CD8-positive, alpha-beta memory T cell (primary cell): ENCODE data around the gene DOLPP1. TPM values are rescaled to one million over a fixed set of nuclear protein-coding genes. Genes with fewer than 3 reads are reported as not detected.

Experiments used
- CTCF ChIA-PET: fragments of 350-600 bp; sonication (Branson Sonifier 250); formaldehyde crosslinking; loops from one replicate; lab custom pipeline; 2021; ENCODE audit warnings: antibody characterized with exemption; lab: Charles Lee
- POLR2A ChIA-PET: fragments of 350-600 bp; sonication (Branson Sonifier 250); formaldehyde crosslinking; loops from one replicate; lab custom pipeline; 2021; ENCODE audit warnings: antibody characterized with exemption; lab: Charles Lee
- DNase-seq, 5 donors: peaks; one replicate each; pipeline versions ENCODE4 v3.0.0 to v3.0.0-alpha.2; 2020 to 2022; ENCODE audit warnings: mixed read lengths in 1 of 5
- H3K27ac ChIP-seq: one replicate; pipeline ENCODE4 v1.7.0; 2013; ENCODE audit warnings: low read depth, mild to moderate bottlenecking, low read length, moderate library complexity
- H3K27me3 ChIP-seq: 2 replicates; pipeline ENCODE4 v1.7.0; 2013; ENCODE audit warnings: low read length, mild to moderate bottlenecking; ENCODE audit not compliant: insufficient read depth, poor library complexity, severe bottlenecking
- H3K36me3 ChIP-seq: 2 replicates; pipeline ENCODE4 v1.7.0; 2013; ENCODE audit warnings: mild to moderate bottlenecking, low read length, moderate library complexity; ENCODE audit not compliant: insufficient read depth
- H3K4me1 ChIP-seq: 2 replicates; pipeline ENCODE4 v1.7.0; 2013; ENCODE audit warnings: mild to moderate bottlenecking, low read length, moderate library complexity; ENCODE audit not compliant: insufficient read depth
- H3K4me3 ChIP-seq: 2 replicates; pipeline ENCODE4 v1.7.0; 2013; ENCODE audit warnings: mild to moderate bottlenecking, low read length
- H3K9me3 ChIP-seq: 2 replicates; pipeline ENCODE4 v1.7.0; 2013; ENCODE audit warnings: mild to moderate bottlenecking, low read length
- H3K27ac Mint-ChIP-seq, 8 donors: one replicate each; pipeline ENCODE4 v1.8.0; 2020 to 2021; ENCODE audit warnings: mixed read lengths in 8 of 8, mild to moderate bottlenecking in 6 of 8, inconsistent platforms in 3 of 8, moderate library complexity in 3 of 8
- H3K27me3 Mint-ChIP-seq, 2 donors: one replicate each; pipeline ENCODE4 v1.8.0; 2020 to 2021; ENCODE audit warnings: mixed read lengths in 2 of 2, mild to moderate bottlenecking in 1 of 2, moderate library complexity in 1 of 2
- H3K36me3 Mint-ChIP-seq, 3 donors: one replicate each; pipeline ENCODE4 v1.8.0; 2020 to 2021; ENCODE audit warnings: mixed read lengths in 3 of 3, inconsistent platforms in 1 of 3, mild to moderate bottlenecking in 1 of 3
- H3K4me1 Mint-ChIP-seq, 3 donors: one replicate each; pipeline ENCODE4 v1.8.0; 2020 to 2021; ENCODE audit warnings: mixed read lengths in 3 of 3, inconsistent platforms in 1 of 3, mild to moderate bottlenecking in 1 of 3
- H3K4me3 Mint-ChIP-seq, 7 donors: one replicate each; pipeline ENCODE4 v1.8.0; 2020 to 2021; ENCODE audit warnings: mixed read lengths in 7 of 7, mild to moderate bottlenecking in 6 of 7, moderate library complexity in 4 of 7, inconsistent platforms in 2 of 7
- H3K9me3 Mint-ChIP-seq, 5 donors: one replicate each; pipeline ENCODE4 v1.8.0; 2020 to 2022; ENCODE audit warnings: mixed read lengths in 5 of 5, mild to moderate bottlenecking in 3 of 5, moderate library complexity in 2 of 5, inconsistent platforms in 1 of 5
- polyA plus RNA-seq: library from polyadenylated mRNA; unstranded; fragments of 300-500 nt; fragmentation: Illumina TruSeq; gene quantifications from one replicate; pipeline ENCODE4 v1.2.3, GENCODE V29; 2021
- total RNA-seq, 2 experiments: library from RNA; stranded (reverse); gene quantifications; one replicate each; pipeline ENCODE4 v1.2.3, GENCODE V29; 2021

DOLPP1 gene
- total and polyA plus RNA-seq, 3 experiments from 2014 or later = 15.3 to 30.2 (median 27.8) TPM

GRCh38 chr9:129081388-129081904 is 535 bp downstream of the DOLPP1 start:
- H3K27ac ChIP-seq = peak overlapping the region; percentile 81
- Mint-ChIP-seq H3K9me3 (peaks cover 0 to 3% (median 0%) of the 10 kb centered on the region in 5 donors), H3K4me3 (peak overlapping the region; percentile 88 to 96 (median 92)), H3K36me3 (peaks cover 0 to 28% (median 3%) of the 10 kb centered on the region in 3 donors), H3K27ac (peak overlapping the region in 6 of 8 donors; percentile 41 to 96 (median 80)), H3K4me1 (peaks cover 17 to 31% (median 23%) of the 10 kb centered on the region in 3 donors), H3K27me3 (peaks cover 0 to 3% of the 10 kb centered on the region in 2 donors)
- H3K36me3 ChIP-seq = peaks cover 15% of the 10 kb centered on the region
- POLR2A ChIA-PET = interaction anchor here (0.6 to 1.8 kb wide), 7 partner anchors 16 to 357 kb away, joined by 3 to 8 read pairs (median 4); partner anchors contain the start of genes ENDOG, PTPA, SH3GLB2 and ZDHHC12
- H3K4me1 ChIP-seq = peaks cover 23% of the 10 kb centered on the region
- DNase-seq = no peak
- no peaks in the 10 kb centered on the region for H3K9me3 ChIP-seq
- no peaks in the 10 kb centered on the region for H3K27me3 ChIP-seq
- CTCF ChIA-PET = interaction anchor here (1.1 to 1.9 kb wide), 5 partner anchors 10 to 21 kb away, joined by 3 to 5 read pairs (median 3); no protein-coding TSS in a partner anchor
- H3K4me3 ChIP-seq = peak overlapping the region; percentile 91

- no peak for DNase-seq
- Histone ChIP-seq H3K36me3 (peaks cover 28% of the 10 kb centered on the region), H3K27ac (no peak overlapping the region), H3K27me3 (no peaks in the 10 kb centered on the region), H3K4me3 (no peak overlapping the region), H3K4me1 (peaks cover 23% of the 10 kb centered on the region), H3K9me3 (no peaks in the 10 kb centered on the region)
- peak overlapping the region in 2 of 8 donors; percentile 43 to 45 for H3K27ac Mint-ChIP-seq
- ChIA-PET CTCF (no interaction called here), POLR2A (interaction anchor here (0.6 kb wide), 1 partner anchor 18 kb away, joined by 6 read pairs; no protein-coding TSS in a partner anchor)
- peak overlapping the region in 1 of 7 donors; percentile 66 for H3K4me3 Mint-ChIP-seq
- H3K27me3 Mint-ChIP-seq = peaks cover 0 to 3% of the 10 kb centered on the region in 2 donors
- H3K4me1 Mint-ChIP-seq = peaks cover 17 to 31% (median 20%) of the 10 kb centered on the region in 3 donors
- H3K36me3 Mint-ChIP-seq = peaks cover 0 to 44% (median 3%) of the 10 kb centered on the region in 3 donors
- peaks cover 0 to 3% (median 0%) of the 10 kb centered on the region in 5 donors for H3K9me3 Mint-ChIP-seq
Observed at GRCh38 chr9:129084087-129084486, 3.2 kb downstream of the DOLPP1 start.

DNA sequence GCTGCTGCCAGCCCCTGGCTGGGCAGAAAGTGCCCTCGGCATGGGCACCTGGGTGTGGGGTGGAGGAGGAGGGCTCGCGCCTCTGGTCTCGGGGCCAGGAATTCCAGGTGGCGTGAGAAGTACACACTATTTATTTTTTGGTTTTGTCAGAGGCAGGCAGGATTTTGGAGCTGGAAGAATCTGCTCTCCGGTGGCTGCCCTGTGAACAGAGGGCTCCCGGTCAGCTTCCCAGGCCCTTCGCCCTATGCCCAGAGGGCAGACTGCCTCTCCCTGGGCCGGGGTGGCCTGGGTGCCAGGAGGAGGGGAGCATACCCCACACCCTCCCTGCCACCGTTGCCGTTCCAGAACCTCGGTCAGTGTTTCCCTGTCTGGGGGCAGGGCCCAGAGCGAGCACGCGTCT is 8.3 kb downstream of the DOLPP1 start:
- H3K27me3 ChIP-seq = no peaks in the 10 kb centered on the region
- no peaks in the 10 kb centered on the region for H3K9me3 Mint-ChIP-seq
- no peak for DNase-seq
- peaks cover 0 to 53% (median 6%) of the 10 kb centered on the region in 3 donors for H3K36me3 Mint-ChIP-seq
- peaks cover 28% of the 10 kb centered on the region for H3K36me3 ChIP-seq
- no peaks in the 10 kb centered on the region for H3K4me1 Mint-ChIP-seq
- H3K4me3 ChIP-seq = no peak overlapping the region
- POLR2A ChIA-PET = no interaction called here
- no peaks in the 10 kb centered on the region for H3K9me3 ChIP-seq
- CTCF ChIA-PET = no interaction called here
- no peaks in the 10 kb centered on the region for H3K4me1 ChIP-seq
- no peaks in the 10 kb centered on the region for H3K27me3 Mint-ChIP-seq
- H3K4me3 Mint-ChIP-seq = no peak overlapping the region
- no peak overlapping the region for H3K27ac ChIP-seq
- no peak overlapping the region for H3K27ac Mint-ChIP-seq

DNA sequence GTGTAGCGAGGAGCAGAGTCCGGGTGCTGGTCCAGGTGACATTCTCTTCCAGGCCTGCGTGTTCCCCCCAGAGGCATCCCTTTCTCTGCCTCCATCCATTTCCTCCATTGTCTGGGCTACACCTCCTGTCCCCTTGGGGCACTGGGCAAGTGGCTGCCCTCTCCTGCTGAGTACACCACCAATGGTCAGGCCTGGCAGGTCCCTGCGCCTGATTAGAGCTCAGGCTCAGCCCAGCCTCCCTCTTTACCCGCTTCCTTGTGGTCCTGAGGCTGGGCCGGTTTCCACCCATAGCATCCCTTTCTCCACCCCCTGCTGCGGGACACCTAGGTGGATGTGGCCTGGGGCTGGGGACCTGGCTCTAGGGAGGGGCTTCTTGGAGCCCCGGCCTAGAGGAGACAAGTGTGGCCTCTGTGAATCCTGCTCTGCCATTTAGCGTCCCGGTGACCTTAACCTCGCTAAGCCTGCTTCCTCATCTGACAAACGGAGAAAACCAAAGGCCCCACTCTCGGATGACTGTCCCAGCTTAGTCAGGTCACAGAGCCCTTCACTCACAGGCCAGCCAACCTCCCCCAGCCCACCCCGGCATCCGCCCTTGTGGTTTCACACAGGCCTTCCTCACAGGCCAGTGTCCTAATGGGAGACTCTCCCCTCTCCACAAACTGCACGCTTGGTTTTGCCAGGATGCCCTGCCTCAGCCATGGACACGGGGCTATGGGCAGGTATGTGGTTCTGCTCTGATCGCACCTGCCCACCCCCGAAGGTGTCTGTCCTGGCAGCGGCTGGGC is 12.9 kb downstream of the DOLPP1 start:
- Histone ChIP-seq H3K9me3 (no peaks in the 10 kb centered on the region), H3K4me3 (no peak overlapping the region), H3K36me3 (peaks cover 1% of the 10 kb centered on the region), H3K27ac (no peak overlapping the region), H3K4me1 (no peaks in the 10 kb centered on the region), H3K27me3 (no peaks in the 10 kb centered on the region)
- Mint-ChIP-seq H3K4me3 (no peak overlapping the region), H3K9me3 (no peaks in the 10 kb centered on the region), H3K4me1 (no peaks in the 10 kb centered on the region), H3K27me3 (no peaks in the 10 kb centered on the region), H3K27ac (peak overlapping the region in 2 of 8 donors; percentile 29 to 93), H3K36me3 (peaks cover 0 to 27% (median 6%) of the 10 kb centered on the region in 3 donors)
- no peak for DNase-seq
- CTCF ChIA-PET = no interaction called here
- POLR2A ChIA-PET = no interaction called here

DNA sequence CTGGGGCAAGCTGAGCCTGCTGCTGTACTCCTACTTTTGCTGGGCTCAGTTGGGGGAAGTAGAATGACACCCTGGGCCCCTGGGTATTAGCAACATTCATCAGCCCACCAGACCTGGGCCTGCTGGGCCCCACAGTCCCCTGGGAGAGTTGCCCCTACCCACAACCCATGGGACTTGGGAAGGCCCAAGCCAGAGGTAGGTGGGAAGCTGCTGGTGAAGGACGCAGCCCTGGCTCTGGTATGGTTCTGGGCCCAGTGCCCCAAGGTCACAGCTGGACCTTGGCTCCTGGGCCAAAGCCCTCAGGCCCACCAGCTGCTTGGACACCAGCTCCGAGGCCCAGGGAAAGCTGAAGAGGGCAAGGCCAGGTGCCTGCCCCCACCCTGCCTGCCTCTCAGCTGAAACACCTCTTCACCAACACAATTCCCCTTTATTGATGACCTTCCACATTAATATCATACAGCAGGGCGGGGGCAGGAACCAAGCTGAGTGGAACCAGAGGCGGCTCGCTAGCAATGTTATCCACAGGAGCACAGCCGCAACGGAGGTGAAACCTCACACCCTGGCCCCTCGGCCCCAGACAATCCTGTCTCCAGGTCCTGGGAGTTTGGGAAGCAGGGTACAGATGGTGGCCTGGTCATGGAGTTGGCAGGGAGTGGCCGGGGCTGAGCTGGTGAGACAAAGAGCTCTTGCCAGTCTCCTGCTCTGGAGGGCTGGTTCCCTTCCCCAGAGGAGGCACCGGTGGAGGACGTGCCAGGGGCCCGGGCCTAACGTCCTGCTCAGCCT is 13.7 kb downstream of the DOLPP1 start:
- no peak overlapping the region for H3K27ac Mint-ChIP-seq
- no peak for DNase-seq
- no peaks in the 10 kb centered on the region for H3K27me3 ChIP-seq
- ChIA-PET CTCF (interaction anchor here (0.7 to 1.3 kb wide), 2 partner anchors 44 to 80 kb away, joined by 3 read pairs; no protein-coding TSS in a partner anchor), POLR2A (no interaction called here)
- H3K4me3 Mint-ChIP-seq = no peak overlapping the region
- peaks cover 0 to 21% (median 6%) of the 10 kb centered on the region in 3 donors for H3K36me3 Mint-ChIP-seq
- no peaks in the 10 kb centered on the region for H3K36me3 ChIP-seq
- H3K27me3 Mint-ChIP-seq = no peaks in the 10 kb centered on the region
- H3K9me3 Mint-ChIP-seq = no peaks in the 10 kb centered on the region
- no peak overlapping the region for H3K27ac ChIP-seq
- H3K4me3 ChIP-seq = no peak overlapping the region
- H3K4me1 Mint-ChIP-seq = no peaks in the 10 kb centered on the region
- no peaks in the 10 kb centered on the region for H3K4me1 ChIP-seq
- H3K9me3 ChIP-seq = no peaks in the 10 kb centered on the region

DNA sequence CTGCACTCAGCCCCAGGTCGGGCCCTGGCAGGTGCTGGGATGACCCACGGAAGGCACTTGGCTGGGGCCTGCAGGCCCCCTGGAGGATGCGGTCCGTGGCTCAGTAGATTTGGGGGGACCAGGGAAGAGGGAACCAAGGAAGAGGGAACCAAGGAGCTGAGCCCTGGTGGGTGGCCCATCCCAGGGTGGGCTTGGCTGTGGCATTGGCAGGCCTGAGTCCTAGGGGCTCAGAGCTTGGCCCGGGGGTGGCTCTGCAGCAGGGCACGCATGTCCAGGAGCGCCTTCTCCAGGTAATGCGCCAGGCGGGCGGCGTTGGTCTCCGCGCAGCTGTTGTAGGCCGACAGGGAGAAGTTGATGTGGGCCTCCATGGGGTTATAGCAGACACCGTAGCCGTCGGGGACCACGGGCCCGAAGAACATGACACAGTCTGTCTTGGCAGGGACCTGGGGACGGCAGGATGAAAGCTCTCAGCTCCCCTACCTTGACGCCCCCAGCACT is 14.3 kb downstream of the DOLPP1 start:
- Mint-ChIP-seq H3K9me3 (no peaks in the 10 kb centered on the region), H3K27me3 (no peaks in the 10 kb centered on the region), H3K4me1 (no peaks in the 10 kb centered on the region), H3K36me3 (peaks cover 0 to 14% (median 3%) of the 10 kb centered on the region in 3 donors), H3K27ac (peak overlapping the region in 1 of 8 donors; percentile 47), H3K4me3 (no peak overlapping the region)
- ChIA-PET CTCF (interaction anchor here (0.7 to 1.3 kb wide), 2 partner anchors 44 to 79 kb away, joined by 3 read pairs; no protein-coding TSS in a partner anchor), POLR2A (no interaction called here)
- Histone ChIP-seq H3K4me3 (no peak overlapping the region), H3K27ac (no peak overlapping the region), H3K4me1 (no peaks in the 10 kb centered on the region), H3K27me3 (no peaks in the 10 kb centered on the region), H3K9me3 (no peaks in the 10 kb centered on the region), H3K36me3 (no peaks in the 10 kb centered on the region)
- no peak for DNase-seq

DNA sequence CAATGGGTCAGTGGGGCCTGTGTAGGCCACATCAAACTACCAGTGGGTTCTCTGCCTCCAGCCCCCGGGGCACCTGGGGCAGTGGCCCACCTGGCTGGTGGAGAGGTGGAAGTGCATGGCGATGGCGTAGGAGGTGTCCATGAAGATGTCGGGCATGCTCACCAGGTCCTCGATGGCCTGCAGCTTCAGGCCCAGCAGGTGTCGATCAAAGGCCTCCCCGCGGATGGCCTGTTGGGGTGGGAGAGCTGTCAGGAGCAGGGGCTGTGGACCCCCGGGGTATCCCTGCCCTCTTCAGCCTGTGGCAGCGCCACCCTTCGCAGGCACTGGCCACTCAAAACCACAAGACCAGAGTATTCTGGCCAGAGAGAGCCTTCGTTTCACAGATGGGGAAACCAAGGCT is 15.0 kb downstream of the DOLPP1 start:
- POLR2A ChIA-PET = no interaction called here
- H3K9me3 Mint-ChIP-seq = no peaks in the 10 kb centered on the region
- H3K27ac Mint-ChIP-seq = no peak overlapping the region
- no peaks in the 10 kb centered on the region for H3K4me1 ChIP-seq
- H3K27me3 Mint-ChIP-seq = no peaks in the 10 kb centered on the region
- no peak overlapping the region for H3K4me3 Mint-ChIP-seq
- H3K36me3 Mint-ChIP-seq = peaks cover 0 to 9% (median 2%) of the 10 kb centered on the region in 3 donors
- CTCF ChIA-PET = no interaction called here
- no peak overlapping the region for H3K27ac ChIP-seq
- no peak for DNase-seq
- no peaks in the 10 kb centered on the region for H3K9me3 ChIP-seq
- no peaks in the 10 kb centered on the region for H3K4me1 Mint-ChIP-seq
- no peak overlapping the region for H3K4me3 ChIP-seq
- no peaks in the 10 kb centered on the region for H3K36me3 ChIP-seq
- H3K27me3 ChIP-seq = no peaks in the 10 kb centered on the region
